Liver (tissue), 3 donors: ENCODE results near the gene ABHD12B.

Source experiments
- ATF3 ChIP-seq: IDR thresholded peaks from 2 replicates; pipeline ENCODE4 v1.6.1; 2016; ENCODE audit warnings: antibody characterized with exemption
- CTCF ChIP-seq: fragments of 150-350 bp; IDR thresholded peaks from 2 replicates; pipeline ENCODE4 v1.5.1; 2017; ENCODE audit warnings: improper control_type of control experiment, low read depth, low read length; ENCODE audit not compliant: missing input control
- TAF1 ChIP-seq: conservative IDR thresholded peaks from 2 replicates; pipeline ENCODE4 v1.6.1; 2016; ENCODE audit warnings: antibody characterized with exemption, mild to moderate bottlenecking
- donor health status: healthy.
- donor health status: healthy.

- TF ChIP-seq CTCF (no peak), TAF1 (no peak), ATF3 (no peak)
These were observed 52.4 kb downstream of the ABHD12B start for GRCh38 chr14:50924236-50924635.
